Rectal smooth muscle tissue (tissue), 1 donor: ENCODE measurements around the gene GREB1.

Experiments
- H3K27ac ChIP-seq: one replicate; pipeline ENCODE4 v1.7.0; 2013; ENCODE audit warnings: low read depth, low read length, inconsistent platforms
- H3K27me3 ChIP-seq: one replicate; pipeline ENCODE4 v1.7.0; 2013; ENCODE audit warnings: low read length; ENCODE audit not compliant: control insufficient read depth, insufficient read depth
- H3K36me3 ChIP-seq: one replicate; pipeline ENCODE4 v1.7.0; 2013; ENCODE audit warnings: low read length; ENCODE audit not compliant: control insufficient read depth, insufficient read depth
- H3K4me1 ChIP-seq: one replicate; pipeline ENCODE4 v1.7.0; 2013; ENCODE audit warnings: low read length; ENCODE audit not compliant: control insufficient read depth, insufficient read depth
- H3K4me3 ChIP-seq: one replicate; pipeline ENCODE4 v1.7.0; 2013; ENCODE audit warnings: low read length
- H3K9ac ChIP-seq: one replicate; pipeline ENCODE4 v1.7.0; 2013; ENCODE audit warnings: low read length

Gene GREB1

DNA sequence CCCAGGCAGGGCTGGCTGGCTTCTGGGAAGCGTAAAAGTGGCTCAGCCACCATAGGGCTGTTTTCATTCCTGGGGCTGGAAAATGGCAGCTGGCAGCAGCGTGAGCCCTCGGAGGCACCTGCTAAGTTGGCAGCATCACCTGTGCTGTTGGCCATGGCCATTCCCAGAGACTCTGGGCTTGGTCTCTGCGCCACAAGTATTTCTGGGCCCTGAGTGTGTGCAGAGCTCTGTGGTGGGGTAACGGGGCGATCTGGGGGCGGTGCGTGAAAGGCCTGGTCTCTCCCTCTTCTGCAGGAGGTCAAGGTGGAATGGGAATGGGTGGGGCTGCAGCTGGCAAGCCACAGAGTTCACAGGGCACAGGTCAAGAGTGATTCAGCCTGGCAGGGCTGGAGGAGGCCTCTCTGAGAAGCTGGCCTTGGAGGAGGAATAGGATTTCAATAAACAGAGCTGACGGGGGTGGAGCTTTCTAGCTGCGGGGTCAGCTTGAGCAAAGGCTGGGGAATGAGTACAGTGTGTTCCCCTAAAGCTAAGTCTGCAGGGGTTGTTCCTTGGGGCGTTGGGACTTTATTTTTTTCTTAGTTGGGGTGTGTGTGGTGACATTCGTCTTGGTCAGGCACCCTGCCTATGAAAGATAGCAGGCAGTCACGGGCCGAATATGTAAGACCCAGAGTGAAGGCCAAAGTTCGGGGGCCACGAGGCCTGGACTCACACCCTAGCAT lies 146.5 kb downstream of the GREB1 start:
- no peak overlapping the region for H3K4me3 ChIP-seq
- H3K36me3 ChIP-seq: no peaks in the 10 kb centered on the region
- H3K27ac ChIP-seq: no peak overlapping the region
- H3K9ac ChIP-seq: no peak overlapping the region
- no peaks in the 10 kb centered on the region for H3K4me1 ChIP-seq
- peaks cover 10% of the 10 kb centered on the region for H3K27me3 ChIP-seq

DNA sequence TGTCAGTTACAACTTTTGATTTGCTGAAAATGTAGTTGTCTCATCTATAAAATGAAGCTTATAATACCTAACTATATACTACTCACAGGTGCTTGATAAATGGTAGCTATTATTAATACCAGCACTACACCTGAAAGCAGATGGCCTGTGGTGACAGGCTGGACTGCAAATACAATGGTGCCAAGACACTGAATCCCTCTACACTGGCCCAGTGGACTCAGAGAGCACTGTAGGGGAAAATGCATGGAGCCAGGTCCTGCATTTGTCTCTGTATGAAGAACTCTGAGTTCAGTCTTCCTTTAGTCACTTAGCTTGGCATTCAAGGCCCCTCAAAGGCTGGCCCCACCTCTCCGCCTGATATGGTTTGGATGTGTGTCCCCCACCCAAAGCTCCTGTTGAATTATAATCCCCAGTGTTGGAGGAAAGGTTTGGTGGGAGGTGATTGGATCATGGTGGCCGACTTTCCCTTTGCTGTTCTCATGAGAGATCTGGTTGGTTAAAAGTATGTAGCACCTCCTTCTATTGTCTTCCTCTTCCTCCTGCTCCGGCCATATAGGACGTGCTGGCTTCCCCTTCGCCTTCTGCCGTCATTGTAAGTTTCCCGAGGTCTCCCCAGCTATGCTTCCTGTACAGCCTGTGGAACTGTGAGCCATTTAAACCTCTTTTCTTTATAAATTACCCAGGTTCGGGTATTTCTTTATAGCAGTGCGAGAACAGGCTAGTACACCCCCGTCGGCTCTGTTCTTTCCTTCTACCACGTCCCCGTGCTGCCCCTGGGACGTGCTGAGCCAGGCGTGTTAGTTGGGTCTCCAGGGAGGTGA lies 147.3 kb downstream of the GREB1 start:
- H3K4me3 ChIP-seq: no peak overlapping the region
- H3K27me3 ChIP-seq: peaks cover 10% of the 10 kb centered on the region
- no peaks in the 10 kb centered on the region for H3K36me3 ChIP-seq
- H3K4me1 ChIP-seq: no peaks in the 10 kb centered on the region
- no peak overlapping the region for H3K9ac ChIP-seq
- H3K27ac ChIP-seq: no peak overlapping the region

DNA sequence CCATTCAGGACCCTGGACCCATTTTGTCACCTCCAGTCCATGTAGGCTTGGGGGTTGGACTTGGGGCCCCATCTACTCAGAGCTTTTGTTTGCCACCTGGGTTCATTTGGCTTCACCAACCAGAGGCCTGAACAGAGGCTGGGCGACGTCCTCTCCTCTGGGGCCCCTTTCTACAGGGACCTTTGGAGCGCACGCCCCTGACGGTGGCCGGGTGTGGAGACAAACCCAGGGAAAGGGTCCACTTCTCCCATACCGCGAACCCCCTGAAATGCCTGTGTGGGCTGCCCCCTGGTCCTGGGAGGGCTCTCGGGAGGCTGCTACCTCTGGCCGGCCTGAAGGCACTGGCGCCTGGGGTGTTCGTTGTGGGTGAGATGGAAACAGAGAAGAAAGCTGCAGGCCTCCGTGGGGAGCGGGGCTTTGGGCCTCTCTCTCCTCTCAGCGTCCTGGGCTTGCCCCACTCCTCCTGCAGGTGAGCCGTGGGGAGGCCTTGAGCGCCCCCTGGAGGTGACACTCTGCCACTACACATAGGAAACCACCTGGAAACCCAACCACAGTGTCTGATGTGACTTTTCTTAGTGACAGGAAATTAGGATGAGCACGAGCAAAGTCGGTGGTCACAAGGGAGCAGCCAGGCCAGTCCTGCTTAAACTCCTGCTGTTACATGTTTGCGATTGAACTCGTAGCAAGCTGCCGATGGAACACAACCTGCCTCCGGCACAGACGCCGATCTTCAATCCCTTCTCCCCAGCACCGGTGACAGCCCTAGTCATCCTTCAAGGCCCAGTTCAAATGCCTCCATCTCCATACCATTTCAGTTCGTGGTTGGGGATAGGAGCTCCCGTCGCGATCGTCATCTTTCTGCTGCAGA lies 148.1 kb downstream of the GREB1 start:
- Histone ChIP-seq H3K27ac (no peak overlapping the region), H3K9ac (no peak overlapping the region), H3K4me1 (no peaks in the 10 kb centered on the region)

DNA sequence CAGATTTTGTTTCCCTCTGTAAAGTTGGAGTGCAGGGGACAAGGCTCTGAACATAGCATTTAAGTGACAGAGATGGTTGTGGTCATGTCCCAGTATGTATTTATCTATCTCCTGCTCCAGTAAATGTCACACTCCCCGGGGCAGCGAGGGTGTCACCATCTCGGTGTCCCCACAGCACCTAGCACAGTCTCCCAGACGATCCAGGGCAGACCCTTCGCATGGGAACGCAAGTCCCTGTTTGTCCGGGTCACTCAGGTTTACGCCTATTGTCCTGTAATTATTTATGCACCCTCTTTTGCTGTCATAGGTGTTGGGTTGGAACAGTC lies 148.7 kb downstream of the GREB1 start:
- H3K36me3 ChIP-seq: no peaks in the 10 kb centered on the region
- H3K4me1 ChIP-seq: no peaks in the 10 kb centered on the region
- peaks cover 5% of the 10 kb centered on the region for H3K27me3 ChIP-seq
- H3K27ac ChIP-seq: no peak overlapping the region
- no peak overlapping the region for H3K9ac ChIP-seq
- H3K4me3 ChIP-seq: no peak overlapping the region

More for the DNA sequence above, 148.1 kb downstream of the GREB1 start:
- Histone ChIP-seq H3K27me3 (peaks cover 7% of the 10 kb centered on the region), H3K36me3 (no peaks in the 10 kb centered on the region), H3K4me3 (no peak overlapping the region)

DNA sequence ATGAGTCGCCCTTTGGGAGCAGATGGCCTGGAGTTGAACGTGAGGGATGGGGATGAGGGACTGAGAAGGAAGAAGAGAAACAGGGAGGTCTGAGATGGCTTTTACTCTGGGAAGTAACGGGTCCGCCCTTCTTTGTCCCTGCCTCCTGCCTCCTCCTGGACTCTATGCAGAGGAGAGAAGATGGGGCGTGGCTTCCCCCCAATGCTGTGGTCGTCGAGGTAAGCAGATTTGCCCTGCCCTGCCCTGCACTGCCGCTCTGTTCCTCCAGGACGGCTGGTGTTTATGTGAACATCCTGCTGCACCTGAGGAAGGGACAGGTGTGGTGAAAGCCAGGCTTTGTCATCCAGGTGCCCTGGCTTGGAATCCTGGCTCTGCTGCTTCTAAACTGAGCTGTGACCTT lies 149.6 kb downstream of the GREB1 start:
- Histone ChIP-seq H3K36me3 (no peaks in the 10 kb centered on the region), H3K4me3 (no peak overlapping the region), H3K9ac (no peak overlapping the region), H3K27ac (no peak overlapping the region), H3K27me3 (peaks cover 5% of the 10 kb centered on the region), H3K4me1 (no peaks in the 10 kb centered on the region)

DNA sequence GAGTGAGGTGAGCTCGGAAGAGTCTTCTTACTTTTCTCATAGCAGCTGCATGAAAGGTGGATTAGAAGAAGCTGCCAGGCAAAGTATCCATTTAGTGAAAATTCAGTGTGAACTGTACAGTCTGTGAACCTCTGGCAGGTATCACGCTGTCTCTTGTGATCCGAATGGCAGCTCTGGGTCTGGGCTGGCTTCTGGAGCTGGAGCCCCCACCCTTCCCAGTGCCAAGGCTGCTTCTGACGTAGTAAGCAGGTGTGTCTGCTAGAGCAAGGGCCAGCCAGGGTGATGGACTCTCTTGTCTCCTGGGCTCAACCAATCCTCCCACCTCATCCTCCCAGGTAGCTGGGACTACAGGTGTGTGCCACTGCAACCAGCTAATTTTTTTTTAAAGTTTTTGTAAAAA lies 150.1 kb downstream of the GREB1 start:
- H3K9ac ChIP-seq: no peak overlapping the region
- peaks cover 5% of the 10 kb centered on the region for H3K4me1 ChIP-seq
- no peak overlapping the region for H3K27ac ChIP-seq
- peaks cover 5% of the 10 kb centered on the region for H3K27me3 ChIP-seq
- no peaks in the 10 kb centered on the region for H3K36me3 ChIP-seq
- H3K4me3 ChIP-seq: no peak overlapping the region

DNA sequence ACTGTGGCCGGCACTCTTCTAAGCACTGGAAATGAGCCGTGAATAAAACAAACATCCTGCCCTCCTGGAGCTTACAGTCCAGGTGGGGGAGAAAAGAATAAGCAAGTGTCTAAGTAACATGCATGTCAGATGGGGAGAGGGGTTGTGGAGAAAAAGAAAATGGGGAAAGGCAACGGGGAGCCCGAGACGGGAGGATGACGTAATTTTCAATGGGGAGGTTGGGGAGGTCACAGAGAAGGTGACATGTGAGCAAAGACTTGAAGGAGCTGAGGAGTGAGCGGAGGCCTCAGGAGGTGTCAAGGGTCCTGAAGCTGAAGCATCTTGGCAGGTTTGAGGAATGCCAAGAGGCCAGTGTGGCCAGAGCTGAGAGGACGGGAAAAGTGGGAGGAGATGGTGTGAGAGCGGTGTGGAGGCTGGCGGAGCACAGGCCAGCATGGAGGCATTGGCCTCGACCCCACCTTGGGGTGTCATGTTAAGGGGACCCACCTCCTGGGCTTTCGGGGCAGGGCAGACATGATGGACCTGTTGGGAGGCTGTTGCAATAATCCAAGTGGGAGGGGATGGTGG lies 151.1 kb downstream of the GREB1 start:
- peaks cover 5% of the 10 kb centered on the region for H3K27me3 ChIP-seq
- no peaks in the 10 kb centered on the region for H3K36me3 ChIP-seq
- no peak overlapping the region for H3K4me3 ChIP-seq
- no peak overlapping the region for H3K27ac ChIP-seq
- H3K9ac ChIP-seq: no peak overlapping the region
- peaks cover 6% of the 10 kb centered on the region for H3K4me1 ChIP-seq

DNA sequence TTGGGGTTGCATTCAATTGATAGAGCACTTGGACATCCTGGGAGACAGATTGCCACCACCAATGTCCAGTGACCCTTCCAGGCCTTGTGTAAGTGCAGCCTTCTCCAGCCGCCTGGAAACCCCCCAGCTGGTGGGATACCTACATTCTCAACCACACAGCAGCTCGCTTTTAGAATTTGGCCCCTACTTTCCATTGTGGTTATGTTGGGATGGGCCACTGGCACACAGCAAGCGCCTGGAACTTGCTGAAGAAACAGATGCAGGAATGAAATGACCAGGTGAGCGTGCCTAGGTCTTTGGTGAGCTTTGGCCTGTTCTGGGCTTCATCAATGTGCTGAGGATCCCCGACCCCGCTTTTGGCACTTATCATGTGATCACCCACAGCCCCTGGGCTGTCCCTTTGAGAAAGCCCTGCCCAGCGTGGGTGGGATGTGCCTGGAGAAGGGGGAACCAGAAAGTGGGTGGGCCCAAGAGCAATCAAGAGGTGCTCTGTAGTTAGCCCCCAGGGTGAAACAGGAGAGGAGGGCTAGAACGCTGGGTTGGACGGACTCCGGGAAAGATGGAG lies 152.1 kb downstream of the GREB1 start:
- Histone ChIP-seq H3K4me3 (no peak overlapping the region), H3K27me3 (peaks cover 5% of the 10 kb centered on the region), H3K4me1 (peaks cover 6% of the 10 kb centered on the region), H3K27ac (no peak overlapping the region), H3K9ac (no peak overlapping the region), H3K36me3 (no peaks in the 10 kb centered on the region)

DNA sequence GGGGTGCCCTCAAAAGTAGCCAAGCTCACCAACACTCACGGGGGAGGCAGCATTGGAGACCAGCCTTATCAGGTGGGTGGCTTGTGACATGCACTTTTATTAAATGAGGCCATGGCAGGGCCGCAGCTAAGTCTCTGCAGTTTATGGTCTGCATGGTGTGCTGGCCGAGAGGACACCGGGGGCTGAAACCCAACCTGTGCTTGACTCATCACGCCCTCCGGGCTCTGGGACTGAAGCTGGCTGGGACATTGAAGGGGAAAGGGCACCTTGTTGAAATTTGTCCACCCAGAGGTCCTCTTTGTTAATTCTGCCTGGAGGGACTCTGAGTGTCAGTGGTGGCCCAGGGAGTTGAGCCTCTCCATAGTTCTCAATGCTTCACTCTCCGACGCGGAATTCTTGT lies 153.9 kb downstream of the GREB1 start:
- H3K4me1 ChIP-seq: peaks cover 6% of the 10 kb centered on the region
- H3K4me3 ChIP-seq: no peak overlapping the region
- H3K27ac ChIP-seq: no peak overlapping the region
- no peak overlapping the region for H3K9ac ChIP-seq
- H3K36me3 ChIP-seq: no peaks in the 10 kb centered on the region
- peaks cover 5% of the 10 kb centered on the region for H3K27me3 ChIP-seq

DNA sequence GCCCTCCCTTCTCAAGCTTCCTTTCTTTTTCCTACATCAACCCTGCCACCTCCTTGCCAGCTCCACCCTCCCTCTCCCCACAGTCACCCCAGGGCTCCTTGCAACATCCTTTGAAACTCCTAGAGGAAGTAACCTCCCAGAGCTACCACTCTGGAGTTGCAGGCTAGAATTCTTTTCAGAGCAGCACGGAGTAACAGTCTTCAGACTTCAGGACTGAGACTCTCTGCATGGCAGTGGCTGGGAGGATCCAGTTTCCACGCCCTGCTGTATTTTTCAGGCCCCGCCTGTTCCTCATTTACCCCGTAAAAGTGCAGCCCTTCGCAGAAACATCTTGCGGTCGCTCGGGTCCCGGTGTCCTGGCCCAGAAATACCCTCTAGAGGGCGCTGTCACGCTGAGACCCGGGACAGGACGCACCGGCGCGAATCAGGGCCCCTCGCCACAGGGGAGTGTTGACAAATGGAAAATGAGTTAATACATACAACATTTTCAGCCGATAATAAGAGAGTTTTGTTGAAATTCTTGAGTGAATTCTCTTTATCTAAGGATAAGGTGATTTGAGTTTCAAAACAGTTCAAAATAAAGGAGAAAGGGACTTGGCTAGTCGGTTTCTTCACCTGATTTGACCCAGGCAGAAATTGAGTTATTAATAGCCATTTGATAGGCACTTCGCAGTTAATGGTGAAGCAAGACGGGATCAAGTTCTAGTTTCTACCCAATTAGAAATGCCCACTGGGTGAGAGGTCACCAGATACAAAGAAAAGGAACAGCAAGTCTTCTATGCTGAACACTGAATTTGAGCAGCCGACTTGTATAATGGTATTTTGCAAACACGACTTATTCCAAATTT lies 154.6 kb downstream of the GREB1 start:
- H3K27ac ChIP-seq: no peak overlapping the region
- H3K36me3 ChIP-seq: no peaks in the 10 kb centered on the region
- no peak overlapping the region for H3K9ac ChIP-seq
- peaks cover 2% of the 10 kb centered on the region for H3K27me3 ChIP-seq
- peaks cover 6% of the 10 kb centered on the region for H3K4me1 ChIP-seq
- peak overlapping the region; percentile 1 for H3K4me3 ChIP-seq

DNA sequence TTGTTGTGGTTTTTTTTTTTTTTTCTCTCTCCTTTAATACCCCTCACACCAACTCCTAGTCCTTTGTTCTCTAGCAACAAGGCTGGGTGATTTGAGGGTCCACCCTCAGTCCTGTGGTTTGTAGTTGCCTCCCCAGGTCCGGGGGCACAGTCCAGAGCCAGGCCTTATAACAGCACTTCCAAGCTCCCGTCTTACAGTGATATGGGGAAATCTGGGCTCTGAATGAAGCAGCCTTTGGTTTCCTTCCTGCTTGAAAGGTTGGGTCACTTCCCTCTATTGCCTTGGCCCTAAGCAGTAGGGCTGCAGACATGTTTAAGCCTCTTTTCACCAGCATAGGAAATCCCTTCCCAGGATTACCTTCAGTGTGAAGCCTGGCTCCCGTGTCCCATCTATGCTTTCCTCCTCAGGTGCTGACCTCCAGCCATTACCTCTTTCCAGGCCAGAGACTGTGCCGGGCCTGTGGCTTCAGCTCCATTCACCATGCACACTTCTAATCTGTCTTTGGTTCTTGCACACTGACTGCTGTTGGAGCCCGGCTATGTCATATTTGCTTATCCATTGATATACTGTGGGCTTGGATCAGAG lies 157.3 kb downstream of the GREB1 start:
- Histone ChIP-seq H3K36me3 (no peaks in the 10 kb centered on the region), H3K27ac (no peak overlapping the region), H3K9ac (no peak overlapping the region), H3K4me3 (no peak overlapping the region), H3K4me1 (peaks cover 6% of the 10 kb centered on the region), H3K27me3 (no peaks in the 10 kb centered on the region)
